WTC11 (cell line): ENCODE results near the gene HBM. TPM values are rescaled to one million over a fixed set of nuclear protein-coding genes. Genes with fewer than 3 reads are reported as not detected.
"Not testable (repeated sequence)": the region's sequence is repeated elsewhere in the genome, so short reads cannot be mapped to it uniquely, and the experiment has no call there.

ENCODE experiments used
- ATAC-seq: fragments of 200-7000 bp; cut with Tn5 transposase; 2 replicates; pipeline ENCODE4 v1.10.0; 2021; ENCODE audit warnings: mild to moderate bottlenecking, moderate library complexity
- CTCF ChIA-PET: fragments of 300-600 bp; sonication (Branson Sonifier 250); formaldehyde crosslinking; loops from one replicate; lab custom pipeline; 2021; ENCODE audit warnings: antibody characterized with exemption; lab: Charles Lee
- POLR2A ChIA-PET: fragments of 350-600 bp; sonication (Branson Sonifier 250); formaldehyde crosslinking; loops from one replicate; lab custom pipeline; 2021; ENCODE audit warnings: antibody characterized with exemption; lab: Charles Lee
- DNase-seq: peaks from one replicate; pipeline ENCODE4 v3.0.0; 2021; ENCODE audit warnings: low spot score
- H3K27ac Mint-ChIP-seq: 2 replicates; pipeline ENCODE4 v1.8.0; 2021; ENCODE audit warnings: mixed read lengths
- H3K27me3 Mint-ChIP-seq: 2 replicates; pipeline ENCODE4 v1.8.0; 2021; ENCODE audit warnings: low read depth, mild to moderate bottlenecking, moderate library complexity, mixed read lengths
- H3K36me3 Mint-ChIP-seq: 2 replicates; pipeline ENCODE4 v1.8.0; 2021; ENCODE audit warnings: mixed read lengths
- H3K4me1 Mint-ChIP-seq: 2 replicates; pipeline ENCODE4 v1.8.0; 2022; ENCODE audit warnings: mixed read lengths
- H3K4me3 Mint-ChIP-seq: 2 replicates; pipeline ENCODE4 v1.8.0; 2021; ENCODE audit warnings: mild to moderate bottlenecking, moderate library complexity, mixed read lengths
- H3K9me3 Mint-ChIP-seq: 2 replicates; pipeline ENCODE4 v1.8.0; 2021; ENCODE audit warnings: mixed read lengths
- CREB1 ChIP-seq: sonication (generic); formaldehyde crosslinking; IDR thresholded peaks from 2 replicates; pipeline ENCODE4 v1.8.0; 2023; ENCODE audit warnings: mild to moderate bottlenecking, missing genetic modification reagents
- ELF4 ChIP-seq: sonication (generic); formaldehyde crosslinking; IDR thresholded peaks from 2 replicates; pipeline ENCODE4 v1.8.1; 2022; ENCODE audit warnings: low read depth, mild to moderate bottlenecking, moderate library complexity, missing genetic modification reagents
- ESRRA ChIP-seq: sonication (generic); formaldehyde crosslinking; IDR thresholded peaks from 2 replicates; pipeline ENCODE4 v1.8.1; 2022; ENCODE audit warnings: mild to moderate bottlenecking, missing genetic modification reagents, borderline replicate concordance
- ETV6 ChIP-seq: sonication (generic); formaldehyde crosslinking; IDR thresholded peaks from 2 replicates; pipeline ENCODE4 v1.8.1; 2022; ENCODE audit warnings: mild to moderate bottlenecking, missing genetic modification reagents
- GTF2I ChIP-seq: fragments of 250-450 bp; sonication (Bioruptor Pico); conservative IDR thresholded peaks from 2 replicates; pipeline ENCODE4 v1.4.0; 2021; ENCODE audit warnings: mild to moderate bottlenecking
- NR2C2 ChIP-seq: sonication (generic); formaldehyde crosslinking; IDR thresholded peaks from 2 replicates; pipeline ENCODE4 v1.8.0; 2022; ENCODE audit warnings: mild to moderate bottlenecking, missing genetic modification reagents
- NR3C1 ChIP-seq: sonication (generic); formaldehyde crosslinking; conservative IDR thresholded peaks from 2 replicates; pipeline ENCODE4 v1.8.1; 2023; ENCODE audit warnings: low read depth, mild to moderate bottlenecking, missing genetic modification reagents
- RORB ChIP-seq: fragments of 250-450 bp; sonication (Bioruptor Pico); IDR thresholded peaks from 2 replicates; pipeline ENCODE4 v1.9.0; 2021; ENCODE audit warnings: mild to moderate bottlenecking
- SMAD3 ChIP-seq: sonication (generic); formaldehyde crosslinking; IDR thresholded peaks from 2 replicates; pipeline ENCODE4 v1.8.0; 2022; ENCODE audit warnings: missing genetic modification reagents, mild to moderate bottlenecking, borderline replicate concordance
- TEAD1 ChIP-seq: sonication (generic); formaldehyde crosslinking; IDR thresholded peaks from 2 replicates; pipeline ENCODE4 v1.8.0; 2022; ENCODE audit warnings: mild to moderate bottlenecking, missing genetic modification reagents
- ZNF232 ChIP-seq: sonication (generic); formaldehyde crosslinking; IDR thresholded peaks from 2 replicates; pipeline ENCODE4 v1.8.0; 2022; ENCODE audit warnings: mild to moderate bottlenecking, missing genetic modification reagents
- ZNF263 ChIP-seq: sonication (generic); formaldehyde crosslinking; IDR thresholded peaks from 2 replicates; pipeline ENCODE4 v1.8.1; 2022; ENCODE audit warnings: low read depth, mild to moderate bottlenecking, moderate library complexity, missing genetic modification reagents
- ZNF671 ChIP-seq: fragments of 250-450 bp; sonication (Bioruptor Pico); IDR thresholded peaks from 2 replicates; pipeline ENCODE4 v1.8.0; 2021; ENCODE audit warnings: mild to moderate bottlenecking
- total RNA-seq: library from RNA; stranded (reverse); gene quantifications from 3 replicates; pipeline ENCODE4 v1.2.3, GENCODE V29; 2021
- TF ChIP-seq, protein P1 (sequence below): sonication (generic); formaldehyde crosslinking; IDR thresholded peaks from 2 replicates; pipeline ENCODE4 v1.8.1; 2023; ENCODE audit warnings: mild to moderate bottlenecking, missing genetic modification reagents
- TF ChIP-seq, protein P2 (sequence below): sonication (generic); formaldehyde crosslinking; IDR thresholded peaks from 2 replicates; pipeline ENCODE4 v1.8.0; 2022; ENCODE audit warnings: mild to moderate bottlenecking, missing genetic modification reagents
- TF ChIP-seq, protein P3 (sequence below): sonication (generic); formaldehyde crosslinking; IDR thresholded peaks from 2 replicates; pipeline ENCODE4 v1.8.1; 2023; ENCODE audit warnings: mild to moderate bottlenecking, missing genetic modification reagents
- TF ChIP-seq, protein P4 (sequence below): sonication (generic); formaldehyde crosslinking; IDR thresholded peaks from 2 replicates; pipeline ENCODE4 v1.8.1; 2022; ENCODE audit warnings: missing genetic modification reagents, borderline replicate concordance
- TF ChIP-seq, protein P5 (sequence below): sonication (generic); formaldehyde crosslinking; IDR thresholded peaks from 2 replicates; pipeline ENCODE4 v1.8.0; 2023; ENCODE audit warnings: missing genetic modification reagents
- TF ChIP-seq, protein P6 (sequence below): sonication (generic); formaldehyde crosslinking; IDR thresholded peaks from 2 replicates; pipeline ENCODE4 v1.8.0; 2023; ENCODE audit warnings: mild to moderate bottlenecking, missing genetic modification reagents
- TF ChIP-seq, protein P7 (sequence below): fragments of 200-600 bp; IDR thresholded peaks from 2 replicates; pipeline ENCODE4 v1.8.0; 2022; ENCODE audit warnings: antibody characterized with exemption

Gene HBM
- total RNA-seq, 1 experiment from 2014 or later = not detected

DNA sequence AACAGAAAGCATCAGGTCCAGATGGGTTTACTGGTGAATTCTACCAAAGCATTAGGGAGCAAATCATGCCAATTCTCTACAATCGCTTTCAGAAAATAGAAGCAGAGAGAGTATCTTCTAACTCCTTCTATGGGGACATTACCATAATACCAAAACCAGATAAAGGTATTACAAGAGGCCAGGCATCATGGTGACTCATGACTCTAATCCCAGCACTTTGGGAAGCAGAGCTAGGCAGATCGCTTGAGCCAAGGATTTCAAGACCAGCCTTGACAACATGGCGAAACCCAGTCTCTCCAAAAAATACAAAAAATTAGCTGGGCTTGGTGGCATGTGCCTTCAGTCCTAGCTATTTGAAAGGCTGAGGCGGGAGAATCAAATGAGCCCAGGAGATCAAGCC lies 37.5 kb downstream of the HBM start:
- no peaks in the 10 kb centered on the region for H3K9me3 Mint-ChIP-seq
- TF ChIP-seq NR2C2 (CRISPR knock-in tag) (no peak), TEAD1 (CRISPR knock-in tag) (no peak), CREB1 (CRISPR knock-in tag) (no peak), ZNF232 (no peak), ESRRA (CRISPR knock-in tag) (no peak), RORB (CRISPR knock-in tag) (no peak), ETV6 (CRISPR knock-in tag) (no peak), ELF4 (CRISPR knock-in tag) (no peak), GTF2I (no peak), ZNF263 (no peak), NR3C1 (CRISPR knock-in tag) (no peak), SMAD3 (no peak), ZNF671 (CRISPR knock-in tag) (no peak)
- TF ChIP-seq, protein P1, sequence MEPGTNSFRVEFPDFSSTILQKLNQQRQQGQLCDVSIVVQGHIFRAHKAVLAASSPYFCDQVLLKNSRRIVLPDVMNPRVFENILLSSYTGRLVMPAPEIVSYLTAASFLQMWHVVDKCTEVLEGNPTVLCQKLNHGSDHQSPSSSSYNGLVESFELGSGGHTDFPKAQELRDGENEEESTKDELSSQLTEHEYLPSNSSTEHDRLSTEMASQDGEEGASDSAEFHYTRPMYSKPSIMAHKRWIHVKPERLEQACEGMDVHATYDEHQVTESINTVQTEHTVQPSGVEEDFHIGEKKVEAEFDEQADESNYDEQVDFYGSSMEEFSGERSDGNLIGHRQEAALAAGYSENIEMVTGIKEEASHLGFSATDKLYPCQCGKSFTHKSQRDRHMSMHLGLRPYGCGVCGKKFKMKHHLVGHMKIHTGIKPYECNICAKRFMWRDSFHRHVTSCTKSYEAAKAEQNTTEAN = no peak
- TF ChIP-seq, protein P2, sequence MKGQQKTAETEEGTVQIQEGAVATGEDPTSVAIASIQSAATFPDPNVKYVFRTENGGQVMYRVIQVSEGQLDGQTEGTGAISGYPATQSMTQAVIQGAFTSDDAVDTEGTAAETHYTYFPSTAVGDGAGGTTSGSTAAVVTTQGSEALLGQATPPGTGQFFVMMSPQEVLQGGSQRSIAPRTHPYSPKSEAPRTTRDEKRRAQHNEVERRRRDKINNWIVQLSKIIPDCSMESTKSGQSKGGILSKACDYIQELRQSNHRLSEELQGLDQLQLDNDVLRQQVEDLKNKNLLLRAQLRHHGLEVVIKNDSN = no peak
- TF ChIP-seq, protein P3, sequence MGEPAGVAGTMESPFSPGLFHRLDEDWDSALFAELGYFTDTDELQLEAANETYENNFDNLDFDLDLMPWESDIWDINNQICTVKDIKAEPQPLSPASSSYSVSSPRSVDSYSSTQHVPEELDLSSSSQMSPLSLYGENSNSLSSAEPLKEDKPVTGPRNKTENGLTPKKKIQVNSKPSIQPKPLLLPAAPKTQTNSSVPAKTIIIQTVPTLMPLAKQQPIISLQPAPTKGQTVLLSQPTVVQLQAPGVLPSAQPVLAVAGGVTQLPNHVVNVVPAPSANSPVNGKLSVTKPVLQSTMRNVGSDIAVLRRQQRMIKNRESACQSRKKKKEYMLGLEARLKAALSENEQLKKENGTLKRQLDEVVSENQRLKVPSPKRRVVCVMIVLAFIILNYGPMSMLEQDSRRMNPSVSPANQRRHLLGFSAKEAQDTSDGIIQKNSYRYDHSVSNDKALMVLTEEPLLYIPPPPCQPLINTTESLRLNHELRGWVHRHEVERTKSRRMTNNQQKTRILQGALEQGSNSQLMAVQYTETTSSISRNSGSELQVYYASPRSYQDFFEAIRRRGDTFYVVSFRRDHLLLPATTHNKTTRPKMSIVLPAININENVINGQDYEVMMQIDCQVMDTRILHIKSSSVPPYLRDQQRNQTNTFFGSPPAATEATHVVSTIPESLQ = no peak
- TF ChIP-seq, protein P4, sequence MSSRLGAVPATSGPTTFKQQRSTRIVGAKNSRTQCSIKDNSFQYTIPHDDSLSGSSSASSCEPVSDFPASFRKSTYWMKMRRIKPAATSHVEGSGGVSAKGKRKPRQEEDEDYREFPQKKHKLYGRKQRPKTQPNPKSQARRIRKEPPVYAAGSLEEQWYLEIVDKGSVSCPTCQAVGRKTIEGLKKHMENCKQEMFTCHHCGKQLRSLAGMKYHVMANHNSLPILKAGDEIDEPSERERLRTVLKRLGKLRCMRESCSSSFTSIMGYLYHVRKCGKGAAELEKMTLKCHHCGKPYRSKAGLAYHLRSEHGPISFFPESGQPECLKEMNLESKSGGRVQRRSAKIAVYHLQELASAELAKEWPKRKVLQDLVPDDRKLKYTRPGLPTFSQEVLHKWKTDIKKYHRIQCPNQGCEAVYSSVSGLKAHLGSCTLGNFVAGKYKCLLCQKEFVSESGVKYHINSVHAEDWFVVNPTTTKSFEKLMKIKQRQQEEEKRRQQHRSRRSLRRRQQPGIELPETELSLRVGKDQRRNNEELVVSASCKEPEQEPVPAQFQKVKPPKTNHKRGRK = no peak
- TF ChIP-seq, protein P5, sequence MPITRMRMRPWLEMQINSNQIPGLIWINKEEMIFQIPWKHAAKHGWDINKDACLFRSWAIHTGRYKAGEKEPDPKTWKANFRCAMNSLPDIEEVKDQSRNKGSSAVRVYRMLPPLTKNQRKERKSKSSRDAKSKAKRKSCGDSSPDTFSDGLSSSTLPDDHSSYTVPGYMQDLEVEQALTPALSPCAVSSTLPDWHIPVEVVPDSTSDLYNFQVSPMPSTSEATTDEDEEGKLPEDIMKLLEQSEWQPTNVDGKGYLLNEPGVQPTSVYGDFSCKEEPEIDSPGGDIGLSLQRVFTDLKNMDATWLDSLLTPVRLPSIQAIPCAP = no peak
- TF ChIP-seq, protein P6, sequence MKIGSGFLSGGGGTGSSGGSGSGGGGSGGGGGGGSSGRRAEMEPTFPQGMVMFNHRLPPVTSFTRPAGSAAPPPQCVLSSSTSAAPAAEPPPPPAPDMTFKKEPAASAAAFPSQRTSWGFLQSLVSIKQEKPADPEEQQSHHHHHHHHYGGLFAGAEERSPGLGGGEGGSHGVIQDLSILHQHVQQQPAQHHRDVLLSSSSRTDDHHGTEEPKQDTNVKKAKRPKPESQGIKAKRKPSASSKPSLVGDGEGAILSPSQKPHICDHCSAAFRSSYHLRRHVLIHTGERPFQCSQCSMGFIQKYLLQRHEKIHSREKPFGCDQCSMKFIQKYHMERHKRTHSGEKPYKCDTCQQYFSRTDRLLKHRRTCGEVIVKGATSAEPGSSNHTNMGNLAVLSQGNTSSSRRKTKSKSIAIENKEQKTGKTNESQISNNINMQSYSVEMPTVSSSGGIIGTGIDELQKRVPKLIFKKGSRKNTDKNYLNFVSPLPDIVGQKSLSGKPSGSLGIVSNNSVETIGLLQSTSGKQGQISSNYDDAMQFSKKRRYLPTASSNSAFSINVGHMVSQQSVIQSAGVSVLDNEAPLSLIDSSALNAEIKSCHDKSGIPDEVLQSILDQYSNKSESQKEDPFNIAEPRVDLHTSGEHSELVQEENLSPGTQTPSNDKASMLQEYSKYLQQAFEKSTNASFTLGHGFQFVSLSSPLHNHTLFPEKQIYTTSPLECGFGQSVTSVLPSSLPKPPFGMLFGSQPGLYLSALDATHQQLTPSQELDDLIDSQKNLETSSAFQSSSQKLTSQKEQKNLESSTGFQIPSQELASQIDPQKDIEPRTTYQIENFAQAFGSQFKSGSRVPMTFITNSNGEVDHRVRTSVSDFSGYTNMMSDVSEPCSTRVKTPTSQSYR (CRISPR knock-in tag) = no peak
- TF ChIP-seq, protein P7, sequence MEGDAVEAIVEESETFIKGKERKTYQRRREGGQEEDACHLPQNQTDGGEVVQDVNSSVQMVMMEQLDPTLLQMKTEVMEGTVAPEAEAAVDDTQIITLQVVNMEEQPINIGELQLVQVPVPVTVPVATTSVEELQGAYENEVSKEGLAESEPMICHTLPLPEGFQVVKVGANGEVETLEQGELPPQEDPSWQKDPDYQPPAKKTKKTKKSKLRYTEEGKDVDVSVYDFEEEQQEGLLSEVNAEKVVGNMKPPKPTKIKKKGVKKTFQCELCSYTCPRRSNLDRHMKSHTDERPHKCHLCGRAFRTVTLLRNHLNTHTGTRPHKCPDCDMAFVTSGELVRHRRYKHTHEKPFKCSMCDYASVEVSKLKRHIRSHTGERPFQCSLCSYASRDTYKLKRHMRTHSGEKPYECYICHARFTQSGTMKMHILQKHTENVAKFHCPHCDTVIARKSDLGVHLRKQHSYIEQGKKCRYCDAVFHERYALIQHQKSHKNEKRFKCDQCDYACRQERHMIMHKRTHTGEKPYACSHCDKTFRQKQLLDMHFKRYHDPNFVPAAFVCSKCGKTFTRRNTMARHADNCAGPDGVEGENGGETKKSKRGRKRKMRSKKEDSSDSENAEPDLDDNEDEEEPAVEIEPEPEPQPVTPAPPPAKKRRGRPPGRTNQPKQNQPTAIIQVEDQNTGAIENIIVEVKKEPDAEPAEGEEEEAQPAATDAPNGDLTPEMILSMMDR = no peak
- TF ChIP-seq, all 79 proteins: peak for 0

DNA sequence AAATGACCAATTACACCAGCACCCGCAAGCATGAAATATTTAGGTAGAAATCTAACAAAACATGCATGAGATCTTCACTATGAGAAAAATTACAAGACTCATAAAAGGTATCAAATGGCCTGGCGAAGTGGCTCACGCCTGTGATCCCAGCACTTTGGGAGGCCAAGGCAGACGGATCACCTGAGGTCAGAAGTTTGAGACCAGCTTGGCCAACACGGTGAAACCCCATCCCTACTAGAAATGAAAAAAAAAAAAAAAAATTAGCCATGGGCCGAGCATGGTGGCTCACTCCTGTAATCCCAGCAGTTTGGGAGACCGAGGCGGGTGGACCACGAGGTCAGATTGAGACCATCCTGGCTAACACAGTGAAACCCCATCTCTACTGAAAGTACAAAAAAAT lies 38.3 kb downstream of the HBM start:
- POLR2A ChIA-PET, H3K4me1 Mint-ChIP-seq, H3K9me3 Mint-ChIP-seq, CTCF ChIA-PET, H3K27me3 Mint-ChIP-seq, DNase-seq, H3K27ac Mint-ChIP-seq, H3K4me3 Mint-ChIP-seq, ATAC-seq: not testable (repeated sequence)
- peaks cover 64% of the 10 kb centered on the region for H3K36me3 Mint-ChIP-seq

More for the DNA sequence above, 37.5 kb downstream of the HBM start:
- H3K36me3 Mint-ChIP-seq = peaks cover 67% of the 10 kb centered on the region
- no peak overlapping the region for H3K4me3 Mint-ChIP-seq
- POLR2A ChIA-PET = no interaction called here
- CTCF ChIA-PET = no interaction called here
- no peaks in the 10 kb centered on the region for H3K4me1 Mint-ChIP-seq
- no peak for ATAC-seq
- DNase-seq = no peak
- no peaks in the 10 kb centered on the region for H3K27me3 Mint-ChIP-seq
- no peak overlapping the region for H3K27ac Mint-ChIP-seq

DNA sequence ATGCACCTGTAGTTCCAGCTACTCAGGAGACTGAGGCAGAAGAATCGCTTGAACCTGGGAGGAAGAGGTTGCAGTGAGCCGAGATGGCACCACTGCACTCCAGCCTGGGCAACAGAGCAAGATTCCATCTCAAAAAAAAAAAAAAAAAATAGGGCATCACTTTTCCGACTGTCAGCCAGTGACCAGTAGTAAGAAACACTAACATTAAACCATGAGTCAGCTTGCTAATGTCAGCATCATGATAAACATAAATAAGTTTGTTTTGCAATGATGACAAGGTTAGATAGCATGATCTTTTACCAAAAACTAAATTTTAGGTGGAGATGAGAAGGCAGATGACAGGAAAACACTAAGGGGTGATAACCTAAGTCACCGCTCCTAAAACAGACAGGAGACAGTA lies 43.6 kb downstream of the HBM start:
- CTCF ChIA-PET = interaction anchor here (0.7 to 1.2 kb wide), 2 partner anchors 109 to 144 kb away, joined by 3 read pairs; no protein-coding TSS in a partner anchor
- DNase-seq, ATAC-seq, H3K27ac Mint-ChIP-seq, POLR2A ChIA-PET, H3K4me1 Mint-ChIP-seq, H3K9me3 Mint-ChIP-seq, H3K27me3 Mint-ChIP-seq, H3K4me3 Mint-ChIP-seq: not testable (repeated sequence)
- H3K36me3 Mint-ChIP-seq = peaks cover 72% of the 10 kb centered on the region

DNA sequence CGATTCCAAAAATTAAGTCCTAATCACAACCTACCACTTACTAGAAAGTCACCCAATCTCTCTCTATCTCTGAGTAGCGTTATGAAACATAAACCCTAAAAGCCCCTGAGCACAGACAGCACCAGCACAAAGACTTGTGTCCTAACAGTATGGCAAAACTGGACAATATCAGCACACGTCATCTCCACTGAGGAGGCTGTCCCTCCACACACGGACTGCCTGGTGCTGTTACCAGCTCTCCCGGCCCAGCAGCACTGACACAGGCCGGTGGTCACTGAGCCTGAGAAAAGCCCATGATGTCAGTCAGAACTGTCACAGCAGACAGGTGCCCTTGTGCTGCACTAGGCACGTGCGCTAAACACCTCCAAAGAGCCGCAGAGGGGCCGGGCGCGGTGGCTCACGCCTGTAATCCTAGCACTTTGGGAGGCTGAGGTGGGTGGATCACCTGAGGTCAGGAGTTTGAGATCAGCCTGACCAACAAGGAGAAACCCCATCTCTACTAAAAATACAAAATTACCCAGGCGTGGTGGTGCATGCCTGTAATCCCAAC lies 45.9 kb downstream of the HBM start:
- POLR2A ChIA-PET, H3K27me3 Mint-ChIP-seq, H3K4me1 Mint-ChIP-seq, H3K9me3 Mint-ChIP-seq, ATAC-seq, DNase-seq, H3K4me3 Mint-ChIP-seq: not testable (repeated sequence)
- Mint-ChIP-seq H3K36me3 (peaks cover 69% of the 10 kb centered on the region), H3K27ac (peak overlapping the region; percentile 4; the same call in 1 of the 2 replicates)
- CTCF ChIA-PET = interaction anchor here (1.5 to 2.1 kb wide), 2 partner anchors 105 to 151 kb away, joined by 4 to 6 read pairs; no protein-coding TSS in a partner anchor
